ENCODE measurements around the gene SLC16A8. TPM values are rescaled to one million over a fixed set of nuclear protein-coding genes. Genes with fewer than 3 reads are reported as not detected.

The SLC16A8 gene
- total and polyA plus RNA-seq, 2 of the 13 experiments (the other 11 are each of a cell fraction or from before 2014, with no cell fraction given), result not detected

DNA sequence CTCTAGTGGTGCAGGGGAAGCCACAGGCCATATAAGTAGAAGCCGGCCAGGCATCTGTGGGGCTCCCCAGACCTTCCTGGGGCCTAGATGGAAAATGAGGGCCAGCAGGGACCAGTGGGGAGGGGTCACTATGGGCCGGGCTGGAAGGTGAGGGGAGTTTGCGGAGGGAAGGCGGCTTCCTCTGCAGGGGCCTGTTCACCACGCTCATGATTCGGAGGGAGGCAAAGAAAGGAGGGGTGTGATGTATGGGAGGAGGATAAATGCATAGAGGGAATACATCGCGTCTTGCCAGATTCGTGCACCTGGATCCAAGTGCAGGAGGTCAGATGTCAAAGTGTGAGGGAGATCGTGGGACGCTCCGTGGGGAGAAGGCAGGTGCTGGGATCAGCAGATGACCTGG is 6.9 kb downstream of the SLC16A8 start (continued):
- TF ChIP-seq, protein P1, sequence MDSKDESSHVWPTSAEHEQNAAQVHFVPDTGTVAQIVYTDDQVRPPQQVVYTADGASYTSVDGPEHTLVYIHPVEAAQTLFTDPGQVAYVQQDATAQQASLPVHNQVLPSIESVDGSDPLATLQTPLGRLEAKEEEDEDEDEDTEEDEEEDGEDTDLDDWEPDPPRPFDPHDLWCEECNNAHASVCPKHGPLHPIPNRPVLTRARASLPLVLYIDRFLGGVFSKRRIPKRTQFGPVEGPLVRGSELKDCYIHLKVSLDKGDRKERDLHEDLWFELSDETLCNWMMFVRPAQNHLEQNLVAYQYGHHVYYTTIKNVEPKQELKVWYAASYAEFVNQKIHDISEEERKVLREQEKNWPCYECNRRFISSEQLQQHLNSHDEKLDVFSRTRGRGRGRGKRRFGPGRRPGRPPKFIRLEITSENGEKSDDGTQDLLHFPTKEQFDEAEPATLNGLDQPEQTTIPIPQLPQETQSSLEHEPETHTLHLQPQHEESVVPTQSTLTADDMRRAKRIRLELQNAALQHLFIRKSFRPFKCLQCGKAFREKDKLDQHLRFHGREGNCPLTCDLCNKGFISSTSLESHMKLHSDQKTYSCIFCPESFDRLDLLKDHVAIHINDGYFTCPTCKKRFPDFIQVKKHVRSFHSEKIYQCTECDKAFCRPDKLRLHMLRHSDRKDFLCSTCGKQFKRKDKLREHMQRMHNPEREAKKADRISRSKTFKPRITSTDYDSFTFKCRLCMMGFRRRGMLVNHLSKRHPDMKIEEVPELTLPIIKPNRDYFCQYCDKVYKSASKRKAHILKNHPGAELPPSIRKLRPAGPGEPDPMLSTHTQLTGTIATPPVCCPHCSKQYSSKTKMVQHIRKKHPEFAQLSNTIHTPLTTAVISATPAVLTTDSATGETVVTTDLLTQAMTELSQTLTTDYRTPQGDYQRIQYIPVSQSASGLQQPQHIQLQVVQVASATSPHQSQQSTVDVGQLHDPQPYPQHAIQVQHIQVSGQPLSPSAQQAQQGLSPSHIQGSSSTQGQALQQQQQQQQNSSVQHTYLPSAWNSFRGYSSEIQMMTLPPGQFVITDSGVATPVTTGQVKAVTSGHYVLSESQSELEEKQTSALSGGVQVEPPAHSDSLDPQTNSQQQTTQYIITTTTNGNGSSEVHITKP (CRISPR knock-in tag; IDR thresholded peaks at IDR 0.05; ENCODE audit: low read depth), result no peak
- TF ChIP-seq MATR3 (CRISPR knock-in tag; IDR thresholded peaks at IDR 0.05) (no peak), SMAD9 (CRISPR knock-in tag; IDR thresholded peaks at IDR 0.05) (no peak), PAF1 (CRISPR knock-in tag; IDR thresholded peaks at IDR 0.05) (no peak), BHLHE40 (IDR thresholded peaks at IDR 0.05; ENCODE audit: low read length) (no peak), ZBTB20 (CRISPR knock-in tag; IDR thresholded peaks at IDR 0.05; ENCODE audit: borderline replicate concordance, low read depth) (no peak), MBD4 (IDR thresholded peaks at IDR 0.05; ENCODE audit: borderline replicate concordance, low read length) (no peak)

DNA sequence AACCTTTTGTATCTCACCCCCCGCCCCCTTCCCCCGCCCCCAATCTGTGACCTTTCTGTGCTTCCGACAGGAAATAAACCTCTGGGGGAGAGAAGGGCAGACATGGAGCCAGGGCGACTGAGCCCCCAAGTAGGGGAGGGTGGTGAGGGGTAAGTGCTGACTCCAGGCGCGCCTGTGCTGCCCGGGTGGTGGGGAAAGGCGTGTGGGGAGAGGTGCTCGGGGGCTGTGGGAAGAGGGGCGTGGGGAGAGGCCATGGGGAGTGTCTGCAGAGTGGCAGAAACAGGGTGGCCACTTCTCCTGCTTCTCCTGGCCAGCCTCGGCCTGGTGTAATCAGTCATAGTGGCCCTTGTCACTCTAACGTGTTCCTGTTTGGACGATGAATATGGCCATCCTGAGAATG is 8.0 kb downstream of the SLC16A8 start:
- DNase-seq (ENCODE audit: low spot score), result no peak
- WGBS (ENCODE audit: low lambda C conversion rate), result 94% methylated on average over 13 of the region's 13 CpGs
- no TSS peak for BruUV-seq (replicated peaks)
- H2AFZ ChIP-seq (ENCODE audit: low read length), result no peak overlapping the region
- no peak overlapping the region for H3K4me2 ChIP-seq (ENCODE audit: low read depth, low read length)
- H3K4me3 ChIP-seq (replicated peaks in 1 of 3; ENCODE audit: insufficient read depth in 1 of 3, low read depth in 2 of 3, low read length in 3 of 3), result no peak overlapping the region
- intact Hi-C loops (cut with micrococcal nuclease; ENCODE audit: unreplicated experiment), result no loop called here
- H3K4me1 ChIP-seq (ENCODE audit: insufficient read depth, low read length), result no peaks in the 10 kb centered on the region
- POLR2A ChIA-PET, result interaction anchor here (1.6 kb wide), 1 partner anchor 35 kb away, joined by 4 read pairs; the partner anchor contains the start of gene BAIAP2L2
- H3K79me2 ChIP-seq (ENCODE audit: insufficient read depth, low read length), result no peaks in the 10 kb centered on the region
- H3K27ac ChIP-seq (ENCODE audit: extremely low read length, insufficient read depth, low read length), result no peak overlapping the region
- in situ Hi-C loops (cut with HindIII; ENCODE audit: extremely low pct_ligation_motif_present, low pct_unique_long_range_greater_than_20kb), result no loop called here
- FAIRE-seq, result no peak
- no peak for ATAC-seq
- no peaks in the 10 kb centered on the region for H3K9me3 ChIP-seq (ENCODE audit: low read length)
- H3K9ac ChIP-seq (ENCODE audit: insufficient read depth, low read depth, low read length), result no peak overlapping the region
- peaks cover 8 to 12% of the 10 kb centered on the region in 2 experiments for H3K36me3 ChIP-seq (replicated peaks in 1 of 2; ENCODE audit: control insufficient read depth in 1 of 2, insufficient read depth in 2 of 2, low read length in 2 of 2)
- H3K27me3 ChIP-seq (ENCODE audit: control insufficient read depth in 1 of 2, insufficient read depth in 2 of 2, low read length in 2 of 2), result no peaks in the 10 kb centered on the region
- CTCF ChIA-PET (ENCODE audit: low intra/inter-chr PET ratio, low total read pairs), result no interaction called here
- H4K20me1 ChIP-seq (ENCODE audit: insufficient read depth, low read length), result no peaks in the 10 kb centered on the region
- TF ChIP-seq KDM2A (CRISPR knock-in tag; IDR thresholded peaks at IDR 0.05; ENCODE audit: borderline replicate concordance, low read depth) (no peak), ZBTB44 (CRISPR knock-in tag; IDR thresholded peaks at IDR 0.05) (no peak), ARNT (IDR thresholded peaks at IDR 0.05) (no peak), ZNF337 (CRISPR knock-in tag; IDR thresholded peaks at IDR 0.05; ENCODE audit: borderline replicate concordance, low read depth) (no peak), ZNF879 (CRISPR knock-in tag; IDR thresholded peaks at IDR 0.05) (no peak), ZNF841 (CRISPR knock-in tag; IDR thresholded peaks at IDR 0.05; ENCODE audit: borderline replicate concordance) (no peak), GLI4 (CRISPR knock-in tag; IDR thresholded peaks at IDR 0.05; ENCODE audit: borderline replicate concordance) (no peak), ZNF263 (CRISPR knock-in tag; IDR thresholded peaks at IDR 0.05) (no peak)
- TF ChIP-seq, protein P2, sequence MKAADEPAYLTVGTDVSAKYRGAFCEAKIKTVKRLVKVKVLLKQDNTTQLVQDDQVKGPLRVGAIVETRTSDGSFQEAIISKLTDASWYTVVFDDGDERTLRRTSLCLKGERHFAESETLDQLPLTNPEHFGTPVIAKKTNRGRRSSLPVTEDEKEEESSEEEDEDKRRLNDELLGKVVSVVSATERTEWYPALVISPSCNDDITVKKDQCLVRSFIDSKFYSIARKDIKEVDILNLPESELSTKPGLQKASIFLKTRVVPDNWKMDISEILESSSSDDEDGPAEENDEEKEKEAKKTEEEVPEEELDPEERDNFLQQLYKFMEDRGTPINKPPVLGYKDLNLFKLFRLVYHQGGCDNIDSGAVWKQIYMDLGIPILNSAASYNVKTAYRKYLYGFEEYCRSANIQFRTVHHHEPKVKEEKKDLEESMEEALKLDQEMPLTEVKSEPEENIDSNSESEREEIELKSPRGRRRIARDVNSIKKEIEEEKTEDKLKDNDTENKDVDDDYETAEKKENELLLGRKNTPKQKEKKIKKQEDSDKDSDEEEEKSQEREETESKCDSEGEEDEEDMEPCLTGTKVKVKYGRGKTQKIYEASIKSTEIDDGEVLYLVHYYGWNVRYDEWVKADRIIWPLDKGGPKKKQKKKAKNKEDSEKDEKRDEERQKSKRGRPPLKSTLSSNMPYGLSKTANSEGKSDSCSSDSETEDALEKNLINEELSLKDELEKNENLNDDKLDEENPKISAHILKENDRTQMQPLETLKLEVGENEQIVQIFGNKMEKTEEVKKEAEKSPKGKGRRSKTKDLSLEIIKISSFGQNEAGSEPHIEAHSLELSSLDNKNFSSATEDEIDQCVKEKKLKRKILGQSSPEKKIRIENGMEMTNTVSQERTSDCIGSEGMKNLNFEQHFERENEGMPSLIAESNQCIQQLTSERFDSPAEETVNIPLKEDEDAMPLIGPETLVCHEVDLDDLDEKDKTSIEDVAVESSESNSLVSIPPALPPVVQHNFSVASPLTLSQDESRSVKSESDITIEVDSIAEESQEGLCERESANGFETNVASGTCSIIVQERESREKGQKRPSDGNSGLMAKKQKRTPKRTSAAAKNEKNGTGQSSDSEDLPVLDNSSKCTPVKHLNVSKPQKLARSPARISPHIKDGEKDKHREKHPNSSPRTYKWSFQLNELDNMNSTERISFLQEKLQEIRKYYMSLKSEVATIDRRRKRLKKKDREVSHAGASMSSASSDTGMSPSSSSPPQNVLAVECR (CRISPR knock-in tag; IDR thresholded peaks at IDR 0.05; ENCODE audit: borderline replicate concordance), result no peak
